Activated CD8-positive, alpha-beta memory T cell treated with anti-CD3 and anti-CD28 coated beads for 4 hours (primary cell): ENCODE results near the gene XRRA1.
"Not testable (repeated sequence)": the region's sequence is repeated elsewhere in the genome, so short reads cannot be mapped to it uniquely, and the experiment has no call there.

Experiments used
- DNase-seq, 2 donors: peaks; one replicate each; pipeline ENCODE4 v3.0.0-alpha.2; 2020; ENCODE audit warnings: low read depth in 2 of 2

The XRRA1 gene

GRCh38 chr11:74896311-74896710 lies 52.6 kb downstream of the XRRA1 start:
- DNase-seq = no peak

DNA sequence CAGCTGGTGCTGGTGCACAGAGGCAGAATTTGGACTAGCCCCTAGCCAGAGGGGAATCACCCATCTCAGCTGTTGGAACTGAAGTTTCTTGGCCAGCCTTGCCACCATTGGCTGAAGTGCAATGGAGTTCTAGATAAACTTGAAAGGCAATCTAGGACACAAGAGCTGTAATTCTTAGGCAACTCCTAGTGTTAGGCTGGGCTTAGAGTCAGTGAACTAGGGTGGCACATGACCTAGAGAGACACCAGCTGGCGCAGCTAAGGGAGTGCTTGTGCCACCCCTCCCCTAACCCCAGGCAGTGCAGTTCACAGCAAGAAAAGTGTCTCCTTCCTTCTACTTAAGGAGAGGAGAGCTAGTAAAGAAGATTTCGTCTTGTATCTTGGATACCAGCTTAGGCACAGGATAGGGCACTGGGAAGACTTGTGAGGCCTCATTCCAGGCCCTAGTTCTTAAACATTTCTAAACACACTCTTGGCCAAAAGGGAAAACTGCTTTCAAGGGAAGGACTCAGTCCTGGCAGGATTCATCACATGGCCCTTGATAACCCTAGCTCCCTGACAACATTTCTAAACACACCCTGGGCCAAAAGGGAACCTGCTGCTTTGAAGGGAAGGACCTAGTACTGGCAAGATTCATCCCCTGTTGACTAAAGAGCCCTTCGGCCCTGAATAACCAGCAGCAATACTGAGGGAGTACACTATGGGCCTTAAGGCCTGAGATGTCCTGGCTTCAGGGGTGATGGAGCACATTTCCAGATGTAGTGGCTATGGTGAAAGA lies 53.4 kb downstream of the XRRA1 start:
- no peak for DNase-seq

GRCh38 chr11:74893015-74893414 lies 55.9 kb downstream of the XRRA1 start:
- not testable (repeated sequence) for DNase-seq

DNA sequence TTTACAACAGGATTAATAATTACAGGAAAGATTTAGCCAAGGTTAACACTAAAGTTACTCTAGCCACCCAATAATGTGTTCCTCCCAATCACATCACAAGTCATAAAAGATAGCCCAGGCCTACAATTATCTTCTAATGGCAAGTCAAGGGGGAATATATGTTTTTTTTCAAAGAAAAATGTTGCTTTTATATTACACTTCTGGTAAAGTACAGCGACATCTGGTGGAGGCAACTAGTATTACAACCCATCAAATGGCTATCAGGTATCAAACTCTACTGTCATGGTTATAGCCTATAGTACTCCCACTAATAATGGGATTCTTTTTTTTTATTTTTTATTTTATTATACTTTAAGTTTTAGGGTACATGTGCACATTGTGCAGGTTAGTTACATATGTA lies 71.8 kb downstream of the XRRA1 start:
- no peak for DNase-seq

GRCh38 chr11:74871037-74871436 lies 77.9 kb downstream of the XRRA1 start:
- no peak for DNase-seq

DNA sequence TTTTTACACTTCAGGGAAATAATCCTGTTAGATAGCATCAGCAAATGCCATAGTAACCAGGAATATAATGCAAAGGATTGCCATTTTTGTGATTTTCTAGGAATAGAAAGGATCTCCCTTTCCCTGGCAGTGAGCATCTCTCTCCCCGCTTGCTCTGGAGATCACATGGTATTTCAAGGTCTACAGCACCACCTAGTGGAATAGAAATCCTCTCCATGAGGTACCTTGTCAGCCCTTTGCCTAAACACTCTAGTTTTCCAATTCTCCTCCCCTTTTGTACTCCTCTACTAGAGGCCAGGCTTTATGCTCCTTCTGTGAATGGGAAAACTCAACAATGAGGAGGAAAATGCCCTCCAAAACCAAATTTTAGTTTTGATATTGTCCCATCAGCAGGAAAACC lies 78.4 kb downstream of the XRRA1 start:
- no peak for DNase-seq

- DNase-seq = no peak
Observed at GRCh38 chr11:74866557-74866956, 82.3 kb downstream of the XRRA1 start.

DNA sequence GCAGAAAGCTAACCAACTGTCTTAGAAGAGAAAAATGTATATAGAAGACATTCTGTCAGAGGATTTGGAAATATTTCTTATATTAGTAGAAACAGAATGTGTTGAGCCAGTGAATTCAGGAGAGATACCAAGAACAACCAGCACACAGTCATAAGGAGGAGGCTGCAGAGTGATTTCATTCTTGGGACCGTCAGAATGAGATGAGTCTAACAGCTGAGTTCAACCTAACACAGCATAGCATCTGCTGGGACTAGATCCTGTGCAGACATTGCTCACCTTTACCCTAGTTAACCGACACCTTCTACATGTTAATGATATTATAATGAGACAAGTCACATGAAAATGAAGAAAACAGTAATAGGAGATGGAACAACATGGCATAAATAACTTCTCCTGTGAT lies 85.5 kb downstream of the XRRA1 start:
- no peak for DNase-seq

DNA sequence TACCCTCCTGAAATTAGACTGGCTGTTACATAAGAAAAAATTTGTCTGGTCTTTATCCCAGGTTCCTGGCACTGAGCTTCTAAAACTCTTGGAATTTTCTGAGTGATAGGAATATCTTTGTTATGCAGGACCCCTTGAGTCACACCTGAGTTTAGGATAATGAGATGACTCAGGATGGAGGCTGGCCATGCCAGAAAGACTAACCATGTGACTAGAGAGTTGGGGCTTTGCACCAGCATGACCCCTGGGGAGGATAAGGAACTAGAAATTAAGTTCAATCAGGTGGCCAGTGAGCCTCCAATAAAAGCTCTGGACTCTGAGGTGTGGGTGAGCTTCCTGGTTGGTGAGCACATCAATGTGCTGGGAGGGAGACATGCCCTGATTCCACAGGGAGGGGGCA lies 88.1 kb downstream of the XRRA1 start:
- DNase-seq = no peak

DNA sequence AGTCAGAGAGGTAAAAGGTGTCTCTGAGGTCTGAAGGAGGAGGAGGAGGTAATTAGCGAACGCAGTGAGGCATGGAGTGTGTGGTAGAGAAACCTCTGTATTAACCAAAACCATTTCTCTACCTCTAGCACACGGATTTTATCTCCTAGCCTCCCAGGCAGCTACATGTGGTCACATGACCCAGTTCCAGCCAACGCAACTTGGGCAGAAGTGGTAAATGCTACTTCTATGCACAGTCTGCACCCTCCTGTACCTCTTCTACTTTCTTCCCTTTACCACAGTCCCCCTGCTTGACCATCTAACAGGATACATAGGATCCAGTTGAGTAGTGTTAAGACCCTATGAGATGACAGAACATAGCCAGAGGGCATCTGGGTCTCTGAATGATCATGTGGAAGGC lies 95.7 kb downstream of the XRRA1 start:
- no peak for DNase-seq

DNA sequence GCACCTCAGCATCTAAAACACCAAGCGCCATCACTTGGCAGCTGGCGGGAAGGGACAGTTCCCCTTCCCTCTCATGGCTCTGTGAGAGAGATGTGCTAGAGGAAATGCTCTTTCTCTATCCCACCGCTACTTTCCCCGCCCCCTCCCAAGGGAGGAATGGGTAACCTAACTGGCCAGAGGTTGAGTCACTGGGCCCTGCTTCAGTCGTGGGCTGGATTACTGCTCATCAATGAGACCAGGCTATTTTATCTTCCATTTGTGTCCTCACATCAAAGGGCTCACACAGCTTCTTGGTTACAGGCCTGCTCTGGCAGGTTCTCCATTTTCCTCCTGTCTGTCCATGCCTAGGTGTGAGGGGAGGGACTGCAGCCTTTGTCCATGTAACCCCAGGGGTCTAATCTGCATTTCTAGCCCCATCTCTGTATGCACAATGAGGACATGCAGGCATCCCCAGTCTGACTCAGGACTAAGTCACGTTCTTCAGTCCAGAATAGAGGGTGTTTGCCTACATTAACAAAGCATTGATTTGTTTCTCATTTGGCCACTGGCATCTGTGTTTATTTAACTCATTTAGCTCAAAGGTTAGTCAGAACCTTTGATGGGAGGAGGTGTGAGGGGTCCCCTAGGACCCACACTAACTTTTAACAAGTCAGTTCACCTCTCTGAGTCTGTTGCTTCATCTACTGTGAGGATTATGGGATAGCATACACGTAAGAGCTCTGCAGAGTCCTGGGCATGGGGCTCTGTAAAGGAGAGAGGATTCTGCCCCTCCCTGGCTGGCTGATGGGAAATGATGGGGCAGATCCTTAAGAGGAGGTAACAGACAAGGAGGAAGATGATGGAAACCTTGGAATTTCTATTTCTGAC lies 99.1 kb downstream of the XRRA1 start:
- no peak for DNase-seq

DNA sequence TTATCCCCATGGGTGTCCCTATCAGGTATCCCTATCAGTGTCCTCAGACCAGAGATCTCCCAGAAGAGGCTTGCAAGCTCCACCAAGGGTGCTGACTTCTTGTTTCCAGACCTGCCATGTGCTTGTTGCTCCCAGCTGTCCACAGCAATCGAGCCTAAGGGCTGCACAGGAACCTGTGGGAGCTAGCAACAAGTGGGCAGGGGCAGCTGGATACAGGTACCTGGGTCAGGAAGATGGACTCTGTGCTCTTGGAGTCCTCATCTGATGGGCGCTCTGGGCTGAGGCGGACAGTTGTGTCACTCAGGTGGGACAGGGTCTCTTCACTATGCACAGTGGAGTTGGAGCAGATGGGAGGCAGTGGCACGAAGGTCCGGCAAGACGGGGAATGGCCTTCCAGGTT lies 101.0 kb downstream of the XRRA1 start:
- DNase-seq = no peak

GRCh38 chr11:74847395-74847794 lies 101.5 kb downstream of the XRRA1 start:
- no peak for DNase-seq

- DNase-seq = no peak
Observed at GRCh38 chr11:74846770-74847169, 102.1 kb downstream of the XRRA1 start.

GRCh38 chr11:74845978-74846517 lies 102.8 kb downstream of the XRRA1 start:
- no peak for DNase-seq

- DNase-seq = no peak
Observed at GRCh38 chr11:74844865-74845264, 104.0 kb downstream of the XRRA1 start.

GRCh38 chr11:74844072-74844471 lies 104.8 kb downstream of the XRRA1 start:
- no peak for DNase-seq

- DNase-seq = no peak
Observed at GRCh38 chr11:74842967-74843366, 105.9 kb downstream of the XRRA1 start.

GRCh38 chr11:74840486-74840885 lies 108.4 kb downstream of the XRRA1 start:
- no peak for DNase-seq

DNA sequence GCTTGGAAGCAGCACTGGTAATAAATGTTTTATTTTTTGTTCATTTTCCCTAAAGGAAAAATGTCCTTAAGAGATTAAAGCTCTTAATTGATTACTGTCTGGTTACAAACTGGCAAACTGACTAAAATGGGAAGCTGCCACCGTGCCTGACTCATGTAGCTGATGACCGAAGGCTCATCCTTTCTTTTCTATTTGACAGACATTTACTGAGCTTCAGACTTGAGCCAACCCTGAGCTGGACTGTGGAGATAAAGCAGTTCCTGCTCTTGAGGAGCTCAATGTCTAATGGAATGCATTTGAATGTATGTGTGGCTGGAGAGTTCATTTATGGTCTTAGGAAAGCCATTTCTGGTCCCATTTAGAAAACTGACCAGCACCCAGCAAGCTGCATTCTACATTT lies 108.9 kb downstream of the XRRA1 start:
- no peak for DNase-seq

DNA sequence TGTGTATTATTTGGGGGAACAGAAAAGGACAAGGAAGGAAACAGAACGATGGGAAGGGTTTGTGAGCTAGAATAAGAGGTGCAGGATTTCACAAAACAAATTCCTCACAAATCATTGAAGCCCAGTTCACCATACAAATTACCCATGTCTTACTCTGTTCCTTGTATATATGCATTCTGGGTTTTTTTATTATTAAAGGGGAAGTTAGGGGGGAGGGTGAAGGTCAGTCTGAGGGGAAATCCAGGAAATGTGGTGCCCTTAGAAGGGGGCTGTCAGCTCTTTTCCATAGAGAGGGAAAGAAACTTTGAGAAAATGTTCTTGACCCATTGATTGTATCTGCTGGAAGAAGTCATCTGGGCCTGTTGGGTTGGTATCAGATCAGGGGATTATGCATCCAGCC lies 109.4 kb downstream of the XRRA1 start:
- DNase-seq = no peak

GRCh38 chr11:74838188-74838587 lies 110.7 kb downstream of the XRRA1 start:
- DNase-seq = no peak

GRCh38 chr11:74837191-74837590 lies 111.7 kb downstream of the XRRA1 start:
- DNase-seq = no peak
